ENCODE measurements around the gene C19orf47. TPM values are rescaled to one million over a fixed set of nuclear protein-coding genes. Genes with fewer than 3 reads are reported as not detected.

The C19orf47 gene, protein sequence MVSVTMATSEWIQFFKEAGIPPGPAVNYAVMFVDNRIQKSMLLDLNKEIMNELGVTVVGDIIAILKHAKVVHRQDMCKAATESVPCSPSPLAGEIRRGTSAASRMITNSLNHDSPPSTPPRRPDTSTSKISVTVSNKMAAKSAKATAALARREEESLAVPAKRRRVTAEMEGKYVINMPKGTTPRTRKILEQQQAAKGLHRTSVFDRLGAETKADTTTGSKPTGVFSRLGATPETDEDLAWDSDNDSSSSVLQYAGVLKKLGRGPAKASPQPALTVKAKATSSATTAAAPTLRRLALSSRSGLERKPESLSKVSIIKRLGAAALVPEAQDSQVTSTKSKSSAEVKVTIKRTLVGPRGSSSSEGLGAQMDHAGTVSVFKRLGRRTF
- total RNA-seq = 36.6 TPM
- 10 to 100 TPM; 54.3 to 70.2 (median 58.8) TPM for polyA plus RNA-seq (ENCODE audit: insufficient read depth in 1 of 8, insufficient read length in 8 of 8, low replicate concordance in 1 of 8)
- long read RNA-seq, donor 1, partial matches to known transcripts = 0 of 2 reads
- long read RNA-seq, donor 1, other reads (novel, unspliced or antisense) = 0 of 2 reads
- long read RNA-seq, donor 2 = 0 reads
- long read RNA-seq, donor 3, partial matches to known transcripts = 0 of 2 reads
- long read RNA-seq, donor 3, other reads (novel, unspliced or antisense) = 0 of 2 reads
- long read RNA-seq, donor 4, partial matches to known transcripts = 0 of 2 reads
- long read RNA-seq, donor 4, other reads (novel, unspliced or antisense) = 0 of 2 reads
- long read RNA-seq, donor 5, partial matches to known transcripts = 17 of 29 reads
- long read RNA-seq, donor 5, other reads (novel, unspliced or antisense) = 9 of 29 reads
- long read RNA-seq, donor 6, partial matches to known transcripts = 5 of 7 reads
- long read RNA-seq, donor 6, other reads (novel, unspliced or antisense) = 0 of 7 reads
- long read RNA-seq, donor 7, partial matches to known transcripts = 243 of 269 reads
- long read RNA-seq, donor 7, other reads (novel, unspliced or antisense) = 19 of 269 reads
- long read RNA-seq, donor 8, partial matches to known transcripts = 0 of 1 reads
- long read RNA-seq, donor 8, other reads (novel, unspliced or antisense) = 0 of 1 reads
- long read RNA-seq, donor 9, partial matches to known transcripts = 211 of 218 reads
- long read RNA-seq, donor 9, other reads (novel, unspliced or antisense) = 5 of 218 reads
- long read RNA-seq, donor 10, partial matches to known transcripts = 0 of 3 reads
- long read RNA-seq, donor 10, other reads (novel, unspliced or antisense) = 0 of 3 reads
- long read RNA-seq, donor 11, partial matches to known transcripts = 0 of 2 reads
- long read RNA-seq, donor 11, other reads (novel, unspliced or antisense) = 0 of 2 reads

DNA sequence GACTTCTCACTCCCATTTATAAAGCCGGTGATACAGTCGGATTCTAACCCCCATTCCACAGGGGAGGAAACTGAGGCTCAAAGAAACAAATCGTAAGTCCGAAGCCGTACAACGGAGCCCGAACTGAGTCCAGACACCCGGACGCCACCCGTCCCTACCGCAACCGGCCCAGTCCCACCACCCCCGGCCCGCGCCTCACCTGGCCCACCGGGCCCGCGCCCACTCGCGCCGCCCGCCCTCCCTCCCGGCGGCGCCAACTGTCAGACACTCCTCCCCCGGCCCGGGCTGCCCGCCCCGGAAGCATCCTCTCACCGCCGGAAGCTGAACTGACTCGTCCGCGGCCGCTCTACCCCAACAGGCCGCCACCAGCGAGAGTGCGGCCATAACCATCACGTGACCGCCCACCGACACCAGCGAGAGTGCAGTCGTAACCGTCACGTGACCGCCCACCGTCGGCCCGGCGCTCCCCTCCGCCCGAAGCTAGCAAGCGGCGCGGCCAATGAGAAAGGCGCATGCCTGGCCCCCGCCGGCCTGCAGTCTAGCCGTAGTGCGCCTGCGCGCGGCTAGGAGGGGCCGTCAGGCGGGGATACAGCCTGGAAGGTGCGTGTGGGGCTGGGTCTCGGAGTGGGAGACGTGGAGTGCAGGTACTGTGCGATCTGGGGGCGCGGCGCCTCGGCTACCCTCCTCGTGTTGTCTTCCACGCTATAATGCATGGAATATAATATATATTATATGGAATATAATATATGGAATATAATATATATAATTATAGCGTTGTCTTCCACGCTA, at the start of gene C19orf47, which contains the start of gene PLD3:
C19orf47 (minus strand) TSS at position 273 of the 789 bp plus-strand sequence. CDS start 6,540 bp downstream, outside the sequence.
PLD3 (plus strand) TSS at position 571 of the 789 bp plus-strand sequence. CDS start 17,789 bp downstream, outside the sequence.
- Histone ChIP-seq H3K27ac (ENCODE audit: low read length) (peak within 1 kb of the TSS; percentile 91), H3K9me3 (replicated peaks; ENCODE audit: control insufficient read depth, low read depth, low read length) (no peaks in the 10 kb centered on the region), H3K4me3 (ENCODE audit: low read length) (peak within 1 kb of the TSS; percentile 90), H3K27me3 (ENCODE audit: control insufficient read depth, insufficient read depth, low read length) (no peaks in the 10 kb centered on the region), H3K4me1 (ENCODE audit: control insufficient read depth, insufficient read depth, low read length) (peaks cover 18% of the 10 kb centered on the region), H3K36me3 (ENCODE audit: control insufficient read depth, insufficient read depth, low read length) (peaks cover 3% of the 10 kb centered on the region)
- DNase-seq = peak; percentile 100
- under 1% methylated on average over 67 of the region's 77 CpGs for WGBS (ENCODE audit: insufficient coverage)

GRCh38 chr19:40397568-40397906, 49.3 kb upstream of the C19orf47 start:
- DNase-seq = no peak
- Histone ChIP-seq H3K4me3 (ENCODE audit: low read length) (no peak overlapping the region), H3K27me3 (ENCODE audit: control insufficient read depth, insufficient read depth, low read length) (no peaks in the 10 kb centered on the region), H3K9me3 (replicated peaks; ENCODE audit: control insufficient read depth, low read depth, low read length) (no peaks in the 10 kb centered on the region), H3K27ac (ENCODE audit: low read length) (no peak overlapping the region), H3K36me3 (ENCODE audit: control insufficient read depth, insufficient read depth, low read length) (peaks cover 6% of the 10 kb centered on the region), H3K4me1 (ENCODE audit: control insufficient read depth, insufficient read depth, low read length) (peaks cover 3% of the 10 kb centered on the region)
- WGBS (ENCODE audit: insufficient coverage) = 85% methylated on average over 20 of the region's 22 CpGs

DNA sequence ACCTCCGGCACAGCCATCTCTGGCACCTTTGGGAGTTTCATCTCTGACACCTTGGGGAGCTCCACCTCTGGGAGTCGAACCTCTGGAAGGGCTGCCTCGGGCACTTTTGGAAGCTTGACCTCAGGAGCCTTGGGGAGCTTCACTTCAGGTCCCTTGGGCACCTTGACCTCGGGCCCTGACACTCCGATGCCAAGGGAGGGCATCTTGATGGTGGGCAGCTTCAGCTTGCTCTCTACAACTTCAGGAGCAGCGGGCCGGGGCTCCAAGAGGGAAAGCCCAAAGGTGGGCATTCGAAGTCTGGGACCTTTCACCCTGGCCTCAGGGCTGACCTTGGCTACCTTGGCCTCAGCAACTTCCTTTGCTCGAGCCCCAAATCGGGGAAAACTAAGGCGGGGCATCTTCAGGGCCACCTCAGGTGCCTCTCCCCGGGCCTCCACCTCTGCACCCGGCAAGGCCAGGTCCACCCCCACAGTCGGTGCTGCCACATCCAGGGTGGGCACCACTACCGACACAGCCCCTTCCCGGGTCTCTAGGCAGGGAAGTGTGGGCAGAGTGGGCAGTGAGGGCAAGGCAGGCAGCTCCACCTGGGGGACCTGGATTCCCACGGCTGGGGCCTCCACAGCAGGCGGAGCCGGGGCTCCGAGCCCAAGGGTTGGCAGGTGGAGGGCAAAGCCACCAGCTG, 48.8 kb upstream of the C19orf47 start:
- H3K27ac ChIP-seq (ENCODE audit: low read length) = no peak overlapping the region
- H3K4me1 ChIP-seq (ENCODE audit: control insufficient read depth, insufficient read depth, low read length) = peaks cover 3% of the 10 kb centered on the region
- 92% methylated on average over 17 of the region's 20 CpGs for WGBS (ENCODE audit: insufficient coverage)
- DNase-seq = no peak
- H3K36me3 ChIP-seq (ENCODE audit: control insufficient read depth, insufficient read depth, low read length) = peaks cover 6% of the 10 kb centered on the region
- no peaks in the 10 kb centered on the region for H3K9me3 ChIP-seq (replicated peaks; ENCODE audit: control insufficient read depth, low read depth, low read length)
- no peak overlapping the region for H3K4me3 ChIP-seq (ENCODE audit: low read length)
- H3K27me3 ChIP-seq (ENCODE audit: control insufficient read depth, insufficient read depth, low read length) = no peaks in the 10 kb centered on the region

DNA sequence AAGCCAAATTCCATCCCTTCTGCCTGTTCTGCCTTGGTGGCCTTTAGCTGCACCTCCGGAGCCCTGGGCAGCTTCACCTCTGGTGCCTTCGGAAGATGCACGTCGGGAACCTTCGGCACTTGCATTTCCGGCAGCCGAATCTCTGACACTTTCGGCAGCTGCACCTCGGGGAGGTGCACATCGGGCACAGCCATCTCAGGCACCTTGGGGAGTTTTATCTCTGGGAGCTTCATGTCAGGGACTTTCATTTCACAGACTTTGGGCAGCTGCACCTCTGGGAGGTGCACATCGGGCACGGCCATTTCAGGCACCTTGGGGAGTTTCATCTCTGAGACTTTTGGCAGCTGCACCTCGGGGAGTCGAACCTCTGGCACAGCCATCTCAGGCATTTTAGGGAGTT, 47.8 kb upstream of the C19orf47 start:
- Histone ChIP-seq H3K4me3 (ENCODE audit: low read length) (no peak overlapping the region), H3K36me3 (ENCODE audit: control insufficient read depth, insufficient read depth, low read length) (peaks cover 6% of the 10 kb centered on the region), H3K4me1 (ENCODE audit: control insufficient read depth, insufficient read depth, low read length) (peaks cover 3% of the 10 kb centered on the region), H3K27ac (ENCODE audit: low read length) (no peak overlapping the region), H3K9me3 (replicated peaks; ENCODE audit: control insufficient read depth, low read depth, low read length) (no peaks in the 10 kb centered on the region), H3K27me3 (ENCODE audit: control insufficient read depth, insufficient read depth, low read length) (no peaks in the 10 kb centered on the region)
- WGBS (ENCODE audit: insufficient coverage) = 84% methylated on average over 14 of the region's 14 CpGs
- DNase-seq = no peak

- Histone ChIP-seq H3K9me3 (replicated peaks; ENCODE audit: control insufficient read depth, low read depth, low read length) (no peaks in the 10 kb centered on the region), H3K36me3 (ENCODE audit: control insufficient read depth, insufficient read depth, low read length) (peaks cover 6% of the 10 kb centered on the region), H3K27ac (ENCODE audit: low read length) (no peak overlapping the region), H3K27me3 (ENCODE audit: control insufficient read depth, insufficient read depth, low read length) (no peaks in the 10 kb centered on the region), H3K4me3 (ENCODE audit: low read length) (no peak overlapping the region), H3K4me1 (ENCODE audit: control insufficient read depth, insufficient read depth, low read length) (no peaks in the 10 kb centered on the region)
- 64% methylated on average over 13 of the region's 13 CpGs for WGBS (ENCODE audit: insufficient coverage)
- DNase-seq = no peak
These were observed 46.6 kb upstream of the C19orf47 start for GRCh38 chr19:40394816-40395210.

DNA sequence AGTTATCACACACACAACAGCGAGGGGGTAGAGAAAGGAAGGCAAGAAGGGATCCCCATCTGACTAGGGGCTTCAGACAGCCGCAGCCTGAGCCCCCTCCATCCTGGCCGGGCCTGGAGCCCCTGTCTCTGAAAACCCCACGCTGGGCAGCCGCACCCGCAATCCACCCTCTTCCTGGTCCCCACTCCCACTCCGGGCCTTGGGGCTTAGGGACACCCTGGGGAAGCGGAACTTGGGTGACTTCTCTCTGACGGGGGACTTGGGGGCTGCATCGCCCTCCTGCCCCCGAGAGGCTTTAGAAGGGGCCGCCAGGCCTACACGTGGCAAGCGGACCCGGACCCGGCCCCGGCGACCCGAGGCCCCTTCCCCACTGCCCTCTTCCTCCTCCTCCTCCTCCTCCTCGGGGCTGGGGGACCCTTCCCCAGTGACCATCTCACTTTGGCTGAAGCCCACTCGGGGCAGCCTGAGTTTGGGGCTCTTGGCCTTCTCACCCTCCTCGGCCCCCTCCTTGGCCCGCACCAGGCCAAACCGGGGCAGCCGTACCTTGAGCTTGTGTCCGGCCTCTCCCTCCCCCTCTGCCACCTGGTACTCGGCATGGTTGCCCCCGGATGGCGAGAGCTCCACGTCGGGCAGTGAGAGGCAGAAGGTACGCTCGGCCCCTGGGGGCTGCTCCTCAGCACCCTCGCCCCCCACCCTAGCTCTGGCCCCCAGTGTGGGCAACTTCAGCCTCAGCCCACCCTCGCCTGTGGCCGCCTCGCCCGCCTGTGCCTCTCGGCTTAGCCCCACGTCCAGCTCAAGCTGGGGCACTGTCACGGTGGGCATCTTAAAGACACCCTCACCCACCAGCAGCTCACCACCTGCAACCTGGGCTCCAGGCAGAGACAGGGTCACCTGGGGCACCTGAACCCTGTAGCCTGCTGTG, 46.0 kb upstream of the C19orf47 start:
- H3K36me3 ChIP-seq (ENCODE audit: control insufficient read depth, insufficient read depth, low read length) = peaks cover 6% of the 10 kb centered on the region
- DNase-seq = no peak
- no peak overlapping the region for H3K27ac ChIP-seq (ENCODE audit: low read length)
- H3K27me3 ChIP-seq (ENCODE audit: control insufficient read depth, insufficient read depth, low read length) = no peaks in the 10 kb centered on the region
- H3K4me3 ChIP-seq (ENCODE audit: low read length) = no peak overlapping the region
- H3K4me1 ChIP-seq (ENCODE audit: control insufficient read depth, insufficient read depth, low read length) = no peaks in the 10 kb centered on the region
- no peaks in the 10 kb centered on the region for H3K9me3 ChIP-seq (replicated peaks; ENCODE audit: control insufficient read depth, low read depth, low read length)
- 80% methylated on average over 40 of the region's 41 CpGs for WGBS (ENCODE audit: insufficient coverage)

GRCh38 chr19:40392894-40393517, 44.8 kb upstream of the C19orf47 start:
- H3K4me3 ChIP-seq (ENCODE audit: low read length) = no peak overlapping the region
- no peak overlapping the region for H3K27ac ChIP-seq (ENCODE audit: low read length)
- no peaks in the 10 kb centered on the region for H3K9me3 ChIP-seq (replicated peaks; ENCODE audit: control insufficient read depth, low read depth, low read length)
- no peaks in the 10 kb centered on the region for H3K4me1 ChIP-seq (ENCODE audit: control insufficient read depth, insufficient read depth, low read length)
- 36% methylated on average over 4 of the region's 9 CpGs for WGBS (ENCODE audit: insufficient coverage)
- no peak for DNase-seq
- no peaks in the 10 kb centered on the region for H3K27me3 ChIP-seq (ENCODE audit: control insufficient read depth, insufficient read depth, low read length)
- H3K36me3 ChIP-seq (ENCODE audit: control insufficient read depth, insufficient read depth, low read length) = peaks cover 6% of the 10 kb centered on the region

DNA sequence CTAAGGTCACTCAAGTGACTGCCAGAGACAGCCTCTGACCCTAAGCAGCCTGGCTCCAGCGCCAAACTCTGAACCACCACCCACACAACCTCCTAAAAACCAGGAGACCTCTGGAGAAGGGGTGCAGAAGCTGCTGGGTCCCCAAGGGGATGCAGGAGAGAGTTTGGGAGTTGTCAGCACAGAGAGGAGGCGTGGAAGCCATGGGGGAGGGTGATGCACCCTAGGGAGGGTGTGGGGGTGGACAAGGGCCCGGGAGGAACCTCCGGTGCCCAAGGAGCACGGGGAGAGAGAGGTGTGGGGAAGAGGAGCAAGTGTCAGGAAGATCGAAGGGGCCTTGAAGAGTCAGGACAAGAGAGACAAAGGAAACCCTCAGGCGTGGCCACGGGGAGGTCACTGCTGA, 43.9 kb upstream of the C19orf47 start:
- Histone ChIP-seq H3K4me1 (ENCODE audit: control insufficient read depth, insufficient read depth, low read length) (peaks cover 1% of the 10 kb centered on the region), H3K27ac (ENCODE audit: low read length) (no peak overlapping the region), H3K36me3 (ENCODE audit: control insufficient read depth, insufficient read depth, low read length) (no peaks in the 10 kb centered on the region), H3K9me3 (replicated peaks; ENCODE audit: control insufficient read depth, low read depth, low read length) (no peaks in the 10 kb centered on the region), H3K4me3 (ENCODE audit: low read length) (no peak overlapping the region), H3K27me3 (ENCODE audit: control insufficient read depth, insufficient read depth, low read length) (no peaks in the 10 kb centered on the region)
- 70% methylated on average over 7 of the region's 8 CpGs for WGBS (ENCODE audit: insufficient coverage)
- DNase-seq = no peak
